ENCODE data around the gene BCO2.
"Not testable (repeated sequence)": the region's sequence is repeated elsewhere in the genome, so short reads cannot be mapped to it uniquely, and the experiment has no call there.

BCO2 gene

GRCh38 chr11:112174789-112175598, at the start of gene BCO2:
BCO2 (plus strand) TSS chr11:112175512; CDS start chr11:112175602, 90 bp downstream.
- peak; percentile 73 for DNase-seq (ENCODE audit: low spot score)

DNA sequence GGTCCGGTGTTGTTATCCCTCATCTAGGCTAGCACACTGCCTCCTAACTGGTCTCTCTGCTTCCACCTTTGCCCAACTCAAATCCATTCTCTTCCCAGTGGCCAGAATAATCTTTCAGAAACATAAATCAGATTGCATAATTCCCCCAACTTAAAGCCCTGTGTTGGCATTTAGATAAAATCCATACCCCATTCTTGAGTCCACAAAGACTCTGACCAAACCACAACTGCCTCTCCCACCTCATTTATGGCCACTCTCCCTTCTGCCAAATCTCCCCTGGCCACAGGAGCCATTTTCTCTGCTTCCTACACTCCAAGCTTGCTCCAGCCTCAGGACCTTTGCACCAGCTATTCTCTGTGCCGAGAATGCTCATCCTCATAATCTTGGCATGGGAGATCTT, 48.3 kb upstream of the BCO2 start:
- no peak for DNase-seq (ENCODE audit: low spot score)

GRCh38 chr11:112128483-112129121, 46.7 kb upstream of the BCO2 start:
- DNase-seq (ENCODE audit: low spot score), result peak; percentile 90

DNA sequence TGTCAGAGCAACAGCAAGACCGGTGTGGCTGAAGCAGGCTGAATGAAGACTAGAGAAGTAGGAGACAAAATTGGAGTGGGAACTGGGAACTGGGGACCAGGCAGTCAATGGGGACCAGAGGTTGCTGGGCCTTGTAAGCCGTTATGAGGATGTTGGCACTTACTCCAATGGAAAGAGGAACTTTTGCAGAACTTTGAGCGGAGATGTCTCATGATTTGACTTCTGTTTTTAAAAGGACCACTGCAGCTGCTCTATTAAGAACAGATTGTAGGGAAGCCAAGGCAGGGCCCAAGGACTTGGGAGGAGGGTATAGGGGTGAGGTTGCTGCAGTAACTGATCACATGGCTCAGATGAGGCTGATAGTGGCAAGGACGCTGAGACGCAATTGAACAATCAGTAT, 45.7 kb upstream of the BCO2 start:
- DNase-seq (ENCODE audit: low spot score), result no peak

DNA sequence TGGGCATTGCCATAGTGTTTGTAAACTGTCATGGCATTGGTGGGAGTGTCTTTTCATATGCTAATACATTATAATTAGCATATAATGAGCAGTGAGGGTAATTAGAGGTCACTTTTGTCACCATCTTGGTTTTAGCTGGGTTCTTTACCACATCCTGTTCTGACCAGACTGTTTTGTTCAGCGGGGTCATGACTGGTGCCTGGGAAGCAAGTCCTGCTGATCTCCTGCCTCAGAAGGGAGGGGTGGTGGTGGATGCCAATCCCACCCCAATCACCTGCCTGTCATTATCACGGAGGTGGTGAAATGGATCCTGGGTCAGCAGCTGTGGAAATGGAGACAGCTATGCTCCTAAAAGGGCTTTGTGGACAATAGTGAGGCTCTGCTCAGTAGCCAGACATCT, 42.6 kb upstream of the BCO2 start:
- DNase-seq (ENCODE audit: low spot score), result no peak

DNA sequence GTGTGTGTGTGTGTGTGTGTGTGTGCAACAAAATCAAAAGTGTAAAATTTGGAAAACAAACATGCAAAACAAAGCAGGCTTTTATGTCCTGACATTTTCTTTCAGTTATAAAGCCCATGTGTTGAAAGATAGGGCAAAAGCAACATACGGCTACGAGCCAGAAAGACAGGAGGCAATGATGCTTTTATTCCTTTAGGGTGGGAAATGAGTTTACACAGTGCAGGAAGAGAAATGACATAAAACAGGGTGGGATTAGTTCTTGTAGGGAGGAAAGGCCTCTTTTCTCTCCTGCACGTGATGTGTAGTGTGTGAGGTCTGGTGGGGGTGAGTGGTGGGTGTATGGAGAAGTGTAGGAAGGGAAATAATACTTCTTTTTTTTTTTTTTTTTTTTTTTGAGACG, 40.8 kb upstream of the BCO2 start:
- DNase-seq (ENCODE audit: low spot score), result no peak

DNA sequence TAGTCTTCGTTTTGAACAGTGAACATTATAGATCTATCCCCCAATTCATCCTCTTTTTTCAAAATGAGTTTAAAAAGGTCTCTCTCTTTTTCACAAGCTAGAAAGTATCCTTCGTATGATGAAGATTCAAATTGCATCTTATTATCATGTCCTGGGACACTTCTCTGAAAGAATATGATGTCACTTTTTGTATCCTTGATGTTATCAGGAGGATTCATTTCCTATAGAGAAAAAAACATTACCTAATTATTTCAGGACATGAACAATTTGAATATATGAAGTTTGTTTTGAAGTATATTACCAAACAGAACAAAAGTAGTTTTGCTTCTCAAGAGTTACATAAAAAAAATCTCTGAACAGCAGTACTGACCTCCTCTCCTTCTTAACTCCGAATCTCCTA, 31.7 kb upstream of the BCO2 start:
- no peak for DNase-seq (ENCODE audit: low spot score)

DNA sequence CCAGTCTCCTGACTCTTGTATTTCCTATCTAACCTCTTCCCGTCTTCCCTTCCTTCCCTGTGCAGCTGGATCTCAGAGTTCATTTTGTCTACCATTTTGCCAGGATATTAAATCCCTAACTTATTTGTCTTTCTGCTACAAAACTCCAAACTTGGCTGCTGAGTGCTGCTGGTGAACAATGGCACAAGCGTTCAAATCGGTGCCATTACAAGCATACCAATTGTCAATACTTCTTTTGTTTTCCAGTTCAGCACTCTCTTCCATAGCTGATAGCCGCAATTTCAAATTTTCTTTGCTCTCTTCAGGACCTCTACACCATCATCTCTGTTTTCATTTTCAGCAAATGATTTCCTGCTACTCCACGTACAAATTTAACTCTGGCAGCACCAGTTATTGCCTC, 24.8 kb upstream of the BCO2 start:
- DNase-seq (ENCODE audit: low spot score), result no peak

DNA sequence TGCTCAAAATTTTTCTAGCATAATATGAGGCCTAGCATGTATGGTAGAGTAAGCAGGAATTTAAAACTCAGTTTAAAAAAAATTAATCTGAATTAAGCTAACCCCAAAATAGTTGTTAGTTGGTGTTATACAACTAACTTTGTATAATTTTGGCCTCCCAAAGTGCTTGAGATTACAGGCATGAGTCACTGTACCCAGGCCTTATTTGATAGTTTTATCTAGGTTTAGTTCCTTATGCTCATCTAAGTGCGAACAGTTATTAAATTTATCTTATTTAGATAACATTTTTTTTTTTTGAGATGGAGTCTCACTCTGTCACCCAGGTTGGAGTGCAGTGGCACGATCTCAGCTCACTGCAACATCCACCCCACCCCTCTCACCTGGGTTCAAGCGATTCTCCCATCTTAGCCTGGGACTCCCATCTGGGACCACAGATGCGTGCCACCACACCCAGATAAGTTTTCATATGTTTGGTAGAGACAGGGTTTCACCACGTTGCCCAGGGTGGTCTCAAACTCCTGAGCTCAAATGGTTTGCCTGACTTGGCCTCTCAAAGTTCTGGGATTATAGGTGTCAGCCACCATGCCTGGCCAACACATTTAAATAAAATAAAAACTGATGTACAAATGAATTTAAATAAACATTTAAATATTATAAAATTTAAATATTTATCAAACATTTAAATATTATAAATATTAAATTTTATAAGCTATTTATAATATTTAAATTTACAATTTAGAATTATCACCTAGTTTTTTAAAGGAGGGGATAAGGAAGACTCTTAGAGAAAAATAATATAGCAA, 19.0 kb upstream of the BCO2 start:
- peak; percentile 9 for DNase-seq (ENCODE audit: low spot score)

GRCh38 chr11:112156956-112157766, 18.2 kb upstream of the BCO2 start:
- DNase-seq (ENCODE audit: low spot score), result peak; percentile 99

- DNase-seq (ENCODE audit: low spot score), result peak; percentile 38
Observed at GRCh38 chr11:112159098-112160065, 15.9 kb upstream of the BCO2 start.

GRCh38 chr11:112160091-112160848, 15.0 kb upstream of the BCO2 start:
- DNase-seq (ENCODE audit: low spot score), result no peak

DNA sequence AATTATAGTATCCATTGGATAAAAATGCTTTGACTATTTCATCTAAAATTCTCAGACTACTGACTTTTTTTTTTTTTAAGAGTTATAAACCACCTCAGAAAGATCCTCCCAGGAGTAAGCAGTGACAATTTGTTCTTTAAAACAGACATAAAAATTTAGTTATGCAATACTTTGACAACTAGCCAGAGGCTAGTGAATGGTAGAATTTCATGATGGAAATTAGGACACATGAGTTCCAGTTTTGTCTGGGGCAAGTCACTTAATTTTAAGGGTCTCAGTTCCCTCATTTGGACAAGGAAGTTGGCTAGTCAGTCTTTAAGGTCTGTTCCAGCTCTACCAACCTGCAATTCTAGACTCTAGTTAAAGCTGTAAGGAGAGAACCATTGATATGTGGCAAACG, 14.3 kb upstream of the BCO2 start:
- no peak for DNase-seq (ENCODE audit: low spot score)

DNA sequence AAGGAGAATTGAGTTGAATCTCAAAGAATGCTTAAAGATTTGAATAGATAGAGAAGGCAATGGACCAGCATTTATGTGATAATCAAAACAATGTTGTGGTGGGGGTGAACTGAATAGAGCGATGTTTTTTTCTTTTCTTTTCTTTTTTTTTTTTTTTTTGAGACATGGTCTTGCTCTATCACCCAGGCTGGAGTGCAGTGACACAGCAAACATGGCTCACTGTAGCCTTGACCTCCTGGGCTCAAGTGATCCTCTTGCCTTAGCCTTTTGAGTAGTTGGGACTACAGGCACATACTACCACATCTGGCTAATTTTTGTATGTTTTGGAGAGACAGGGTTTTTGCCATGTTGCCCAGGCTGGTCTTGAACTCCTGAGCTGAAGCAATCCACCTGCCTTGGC, 13.1 kb upstream of the BCO2 start:
- DNase-seq (ENCODE audit: low spot score), result not testable (repeated sequence)

GRCh38 chr11:112162761-112163546, 12.4 kb upstream of the BCO2 start:
- no peak for DNase-seq (ENCODE audit: low spot score)

- peak; percentile 82 for DNase-seq (ENCODE audit: low spot score)
Observed at GRCh38 chr11:112163875-112164685, 11.2 kb upstream of the BCO2 start, which contains the start of gene IL18. IL18 (minus strand) TSS chr11:112164094; CDS start chr11:112155053, 9,041 bp downstream.

GRCh38 chr11:112165049-112165448, 10.3 kb upstream of the BCO2 start:
- no peak for DNase-seq (ENCODE audit: low spot score)

DNA sequence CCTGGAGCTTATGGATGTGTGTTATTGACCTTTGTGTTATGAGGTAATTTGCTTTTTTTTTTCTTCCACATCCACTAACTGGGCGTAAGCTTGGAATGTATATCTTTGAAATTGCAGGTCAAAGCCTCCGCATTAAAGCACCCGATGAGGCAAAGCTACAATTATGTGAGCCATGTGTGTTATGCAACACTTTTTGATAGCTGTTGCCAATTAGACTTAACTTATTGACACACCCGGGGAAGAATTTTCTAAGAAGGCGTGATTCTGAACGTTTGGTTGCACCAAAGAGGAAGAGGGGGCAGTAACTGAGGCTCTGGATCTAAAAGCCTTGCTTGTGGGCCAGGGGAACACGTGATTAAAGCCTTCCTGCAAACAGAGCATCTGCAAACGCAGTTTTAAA, 8.8 kb upstream of the BCO2 start:
- no peak for DNase-seq (ENCODE audit: low spot score)

All from kidney tubule cell (primary cell).